AML-193 (cell line): Measurements from ENCODE around the gene CA11.
"Not testable (repeated sequence)": the region's sequence is repeated elsewhere in the genome, so short reads cannot be mapped to it uniquely, and the experiment has no call there.

Experiments used
- DNase-seq, 2 experiments: peaks; one replicate each; lab custom pipeline; 2025; lab: John Stamatoyannopoulos, UW

Gene CA11

GRCh38 chr19:48669903-48670668 is 24.1 kb upstream of the CA11 start:
- no peak for DNase-seq

GRCh38 chr19:48668761-48669160 is 22.8 kb upstream of the CA11 start:
- DNase-seq = no peak

GRCh38 chr19:48668332-48668731 is 22.3 kb upstream of the CA11 start:
- no peak for DNase-seq

- DNase-seq = no peak
Observed at GRCh38 chr19:48665786-48666185, 19.8 kb upstream of the CA11 start.

GRCh38 chr19:48664476-48664875 is 18.5 kb upstream of the CA11 start:
- DNase-seq = no peak

GRCh38 chr19:48663667-48664066 is 17.7 kb upstream of the CA11 start:
- DNase-seq = no peak

- no peak for DNase-seq
Observed at GRCh38 chr19:48661711-48662090, 15.7 kb upstream of the CA11 start.

GRCh38 chr19:48660852-48661710 is 15.1 kb upstream of the CA11 start:
- peak; percentile 77 to 85 for DNase-seq

GRCh38 chr19:48659768-48660167 is 13.8 kb upstream of the CA11 start:
- peak in 1 of 2 experiments; percentile 16 for DNase-seq

- no peak for DNase-seq
Observed at GRCh38 chr19:48658483-48658882, 12.5 kb upstream of the CA11 start.

- not testable (repeated sequence) for DNase-seq
Observed at GRCh38 chr19:48657828-48658227, 11.8 kb upstream of the CA11 start.

- no peak for DNase-seq
Observed at GRCh38 chr19:48656840-48657474, 11.0 kb upstream of the CA11 start.

- DNase-seq = no peak
Observed at GRCh38 chr19:48654299-48655059, 8.5 kb upstream of the CA11 start.

GRCh38 chr19:48651683-48652048 is 5.7 kb upstream of the CA11 start:
- DNase-seq = no peak

- DNase-seq = no peak
Observed at GRCh38 chr19:48650974-48651682, 5.1 kb upstream of the CA11 start.

GRCh38 chr19:48648134-48648533 is 2.1 kb upstream of the CA11 start:
- no peak for DNase-seq

- DNase-seq = no peak
Observed at GRCh38 chr19:48646722-48647216, 782 bp upstream of the CA11 start.

GRCh38 chr19:48645620-48646000 is 377 bp downstream of the CA11 start:
- DNase-seq = no peak

- DNase-seq = peak; percentile 65 to 72
Observed at GRCh38 chr19:48644839-48645619, 958 bp downstream of the CA11 start.

- DNase-seq = no peak
Observed at GRCh38 chr19:48644355-48644754, 1.6 kb downstream of the CA11 start.
